Occipital lobe (tissue), 2 donors: ENCODE measurements around the gene SSBP3. TPM values are rescaled to one million over a fixed set of nuclear protein-coding genes. Genes with fewer than 3 reads are reported as not detected.

Experiments used
- DNase-seq: peaks from one replicate; lab custom pipeline; 2025; lab: John Stamatoyannopoulos, UW
- total RNA-seq: library from RNA; depleted of rRNA; stranded (reverse); fragments of >200 nt; gene quantifications from one replicate; pipeline ENCODE4 v1.2.3, GENCODE V29; 2014

The SSBP3 gene
- total RNA-seq, 1 donor from 2014 or later = 46.8 TPM

GRCh38 chr1:54331843-54332463 lies 74.2 kb downstream of the SSBP3 start:
- DNase-seq = no peak

DNA sequence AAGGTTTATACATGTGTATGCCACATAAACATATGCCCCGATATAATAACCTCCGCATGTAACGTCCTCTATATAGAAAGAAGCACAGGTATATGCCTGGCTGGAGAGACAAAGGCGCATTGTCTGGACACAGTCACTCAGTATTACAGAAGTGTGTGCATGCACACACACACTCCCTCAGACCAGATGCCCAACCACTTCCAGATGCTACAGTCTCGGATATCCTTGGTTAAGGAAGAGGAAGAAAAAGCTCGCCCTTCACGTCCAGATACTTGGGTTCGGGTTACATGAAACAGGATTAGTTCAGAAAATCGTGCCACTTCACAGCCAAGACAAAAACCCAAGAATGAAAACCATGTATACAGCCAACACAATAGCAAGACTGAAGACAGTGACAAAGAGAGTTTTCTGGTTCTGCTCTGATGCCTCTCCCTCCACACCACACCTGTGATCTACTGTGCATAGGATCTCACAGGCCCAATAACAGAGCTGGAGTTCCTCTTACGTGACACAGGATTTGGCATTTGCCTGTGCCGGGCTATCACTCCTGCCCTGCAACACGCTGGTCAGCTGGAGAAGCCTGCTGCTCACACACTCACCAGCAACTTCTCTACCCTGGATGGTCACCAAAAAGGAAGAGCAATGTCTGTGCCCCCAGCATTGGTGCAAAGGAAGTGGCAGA lies 75.0 kb downstream of the SSBP3 start:
- DNase-seq = no peak

DNA sequence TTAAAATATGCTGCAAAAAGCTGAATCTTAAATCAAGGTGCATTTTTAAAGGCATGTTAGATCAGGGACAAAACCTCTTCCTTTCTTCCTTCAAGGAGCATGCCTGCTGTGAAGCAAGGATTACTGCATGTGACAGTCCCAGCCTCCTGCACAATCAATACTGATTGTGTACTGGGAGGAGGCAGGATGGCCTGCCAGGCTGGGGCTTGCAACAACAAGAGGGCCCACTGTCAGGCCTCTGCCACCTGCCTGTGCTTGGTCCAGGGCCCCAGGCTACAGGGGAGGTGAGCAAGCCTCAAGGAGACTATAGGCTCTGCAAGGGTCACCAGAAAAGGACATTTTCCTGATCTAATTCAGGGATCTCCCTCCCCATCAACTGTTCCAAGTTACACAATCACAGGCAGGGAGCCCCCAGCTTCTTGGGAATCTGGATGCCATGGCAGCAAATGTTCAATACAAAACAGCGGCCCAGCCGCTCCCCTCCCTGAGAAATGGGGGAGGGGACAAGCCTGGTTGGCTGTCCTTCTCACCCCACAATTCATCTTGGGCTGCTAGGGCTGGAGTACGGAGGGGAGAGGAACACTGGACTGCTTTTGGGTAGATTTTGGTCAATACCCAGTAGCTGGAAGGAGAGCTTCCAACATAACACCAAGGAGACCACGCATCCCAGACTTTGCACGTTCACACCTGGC lies 76.7 kb downstream of the SSBP3 start:
- no peak for DNase-seq

- peak; percentile 24 for DNase-seq
These were observed 78.0 kb downstream of the SSBP3 start for GRCh38 chr1:54328066-54328636.

GRCh38 chr1:54327386-54328065 lies 78.7 kb downstream of the SSBP3 start:
- DNase-seq = no peak

- no peak for DNase-seq
These were observed 79.4 kb downstream of the SSBP3 start for GRCh38 chr1:54326543-54327385.

GRCh38 chr1:54325703-54326461 lies 80.3 kb downstream of the SSBP3 start:
- no peak for DNase-seq

DNA sequence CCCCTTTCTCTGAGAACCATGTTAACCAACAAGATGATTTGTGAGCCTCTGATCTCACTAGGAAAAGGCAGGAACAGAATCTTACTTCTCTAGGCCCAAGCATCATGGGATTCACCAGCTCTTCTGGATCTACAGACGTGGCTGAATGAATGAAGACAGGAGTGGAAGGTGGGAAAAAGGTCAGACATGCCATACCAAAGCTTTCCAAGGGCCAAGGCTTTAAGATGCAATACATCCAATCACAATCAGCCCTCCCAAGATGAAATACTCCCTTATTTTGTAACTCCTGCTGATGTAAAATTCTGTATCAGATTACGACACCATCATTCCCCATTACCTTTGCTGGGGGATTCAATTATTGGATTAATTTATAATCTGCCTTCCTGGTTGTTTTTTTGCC lies 80.9 kb downstream of the SSBP3 start:
- no peak for DNase-seq

DNA sequence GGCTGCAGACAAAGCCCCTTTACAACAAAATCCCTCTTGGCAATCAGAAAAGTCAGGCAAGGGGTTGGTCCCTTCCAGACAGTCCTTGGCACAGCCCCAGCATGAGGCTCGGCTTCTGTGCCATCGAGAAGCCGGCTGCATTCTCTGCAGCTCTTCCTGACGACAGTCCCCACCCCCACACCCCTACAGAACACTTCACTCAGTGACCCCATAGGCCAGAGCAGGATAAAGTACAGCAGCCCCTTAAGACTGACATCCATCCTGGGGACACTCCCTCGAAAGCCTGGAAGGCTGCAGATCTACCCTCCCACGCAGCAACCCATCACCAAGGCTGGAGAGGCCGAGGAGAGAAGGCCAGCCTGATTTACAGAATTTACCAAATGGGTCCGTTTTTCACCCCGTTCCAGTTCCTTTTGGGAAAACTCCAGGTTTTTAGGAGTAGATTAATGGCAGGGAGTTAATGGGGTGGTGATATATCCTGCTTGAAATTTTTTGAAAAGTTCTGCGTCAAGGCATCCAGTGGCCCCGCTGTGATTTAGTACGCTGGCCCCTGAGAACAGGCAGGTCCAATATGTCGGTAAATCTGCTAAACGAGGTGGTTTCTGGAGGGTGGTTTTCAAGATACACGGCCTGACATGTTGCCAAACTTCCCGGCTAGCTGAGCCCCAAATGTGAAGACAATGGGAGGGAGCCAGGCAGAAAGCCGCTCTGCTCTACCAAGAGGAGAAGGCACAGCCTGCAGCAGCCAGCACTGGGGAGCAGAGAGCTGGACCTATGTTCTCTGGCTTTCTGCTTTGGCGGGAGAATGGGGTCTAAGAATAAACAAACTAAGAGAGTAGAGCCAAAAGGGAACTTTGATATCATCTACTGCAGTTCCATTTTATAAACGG lies 81.7 kb downstream of the SSBP3 start:
- DNase-seq = no peak

DNA sequence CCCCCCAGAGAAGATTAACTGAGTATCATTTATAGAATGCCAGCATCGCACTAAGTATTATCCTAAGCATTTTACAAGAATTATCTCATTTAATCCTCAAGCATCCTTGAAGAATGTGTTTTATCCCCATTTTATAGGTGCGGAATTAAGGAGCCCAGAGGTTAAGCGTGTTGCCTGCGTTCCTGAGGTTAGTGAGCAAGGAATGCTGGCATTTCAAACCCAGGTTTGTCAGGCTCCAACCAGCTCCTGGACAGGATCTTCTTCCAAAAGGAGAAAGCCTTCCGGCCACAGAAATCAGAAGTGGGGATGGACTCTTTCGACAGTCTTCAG lies 82.3 kb downstream of the SSBP3 start:
- DNase-seq = no peak

- no peak for DNase-seq
These were observed 82.9 kb downstream of the SSBP3 start for GRCh38 chr1:54323324-54323739.

DNA sequence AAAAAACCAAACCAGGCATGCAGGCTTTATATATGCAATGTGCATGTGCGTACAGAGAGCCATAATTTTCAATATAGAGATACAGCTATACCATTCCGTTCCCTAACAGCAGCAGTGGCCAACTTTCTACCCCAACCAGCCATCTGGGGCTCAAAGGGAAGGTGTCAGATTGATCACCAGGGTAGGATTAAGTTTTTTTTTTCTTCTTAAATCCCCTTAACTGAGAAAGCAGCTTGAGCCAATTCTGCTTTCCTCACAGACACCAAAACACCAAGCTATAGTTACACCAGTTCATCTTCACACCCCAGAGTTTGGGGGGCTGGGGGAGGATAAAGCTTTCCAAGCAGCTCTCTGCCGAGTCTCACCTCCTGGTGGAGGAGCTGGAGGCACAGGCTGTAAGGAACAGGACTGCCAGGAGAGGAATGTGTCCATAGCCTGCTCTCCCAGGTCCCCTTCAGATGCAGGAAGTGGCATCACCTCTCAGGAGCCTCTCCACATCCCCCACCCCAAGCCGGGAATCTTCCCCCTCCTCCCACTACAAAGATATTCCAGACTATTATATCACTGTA lies 87.9 kb downstream of the SSBP3 start:
- no peak for DNase-seq

GRCh38 chr1:54317084-54317483 lies 89.1 kb downstream of the SSBP3 start:
- DNase-seq = no peak

DNA sequence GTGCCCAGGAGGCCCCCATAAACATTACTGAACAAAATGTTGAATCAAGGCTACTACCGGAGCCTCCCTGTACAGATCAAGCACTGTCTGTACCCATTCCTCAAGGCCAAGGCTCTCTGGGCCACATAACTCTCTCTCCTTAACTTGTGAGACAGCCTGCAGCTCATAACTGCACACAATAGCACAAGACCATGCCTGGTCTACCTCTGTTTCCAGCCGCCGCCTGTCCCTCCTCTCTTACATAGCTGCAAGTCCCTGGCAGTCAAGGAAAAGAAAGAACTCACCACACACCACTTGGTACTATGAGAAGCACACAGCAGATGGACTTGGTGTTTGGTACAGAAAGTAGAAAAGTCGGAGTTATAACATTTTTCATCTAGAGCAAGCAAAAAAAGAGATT lies 91.1 kb downstream of the SSBP3 start:
- no peak for DNase-seq

DNA sequence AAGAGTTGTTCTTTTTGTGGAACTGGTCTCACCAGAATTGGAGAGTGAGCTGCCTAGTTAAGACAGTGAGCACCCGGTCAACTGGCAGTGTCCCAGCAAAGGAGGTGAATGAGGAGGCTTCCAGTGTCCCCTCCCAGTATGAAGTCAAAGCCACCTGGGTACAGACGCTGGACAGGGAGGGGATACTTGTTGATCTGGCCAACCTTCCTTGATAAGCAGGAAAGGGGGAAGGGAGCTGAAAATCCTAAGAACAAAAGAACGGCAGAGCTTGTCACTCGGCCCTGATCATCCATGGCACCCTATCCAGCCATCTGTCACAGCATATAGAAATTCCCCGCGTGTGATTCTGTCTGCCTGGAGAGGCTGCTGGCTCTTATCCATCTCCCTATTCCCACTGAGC lies 91.5 kb downstream of the SSBP3 start:
- no peak for DNase-seq

- no peak for DNase-seq
These were observed 93.3 kb downstream of the SSBP3 start for GRCh38 chr1:54312796-54313316.

- DNase-seq = no peak
These were observed 94.7 kb downstream of the SSBP3 start for GRCh38 chr1:54311506-54311905.

GRCh38 chr1:54310439-54311328 lies 95.5 kb downstream of the SSBP3 start:
- no peak for DNase-seq
